Cerebellar cortex (tissue), 1 donor: ENCODE data around the gene IL16.
"Not testable (repeated sequence)": the region's sequence is repeated elsewhere in the genome, so short reads cannot be mapped to it uniquely, and the experiment has no call there.

ENCODE experiments used
- DNase-seq: peaks from one replicate; pipeline ENCODE4 v3.0.0-alpha.2; 2015; ENCODE audit warnings: low spot score

IL16 gene

GRCh38 chr15:81338170-81339007 is 141.7 kb downstream of the IL16 start:
- no peak for DNase-seq

GRCh38 chr15:81339321-81339720 is 142.6 kb downstream of the IL16 start:
- no peak for DNase-seq

- no peak for DNase-seq
Observed at GRCh38 chr15:81339851-81340250, 143.2 kb downstream of the IL16 start.

GRCh38 chr15:81341351-81341750 is 144.7 kb downstream of the IL16 start:
- DNase-seq: no peak

GRCh38 chr15:81343371-81343770 is 146.7 kb downstream of the IL16 start:
- no peak for DNase-seq

- DNase-seq: no peak
Observed at GRCh38 chr15:81346611-81347010, 149.9 kb downstream of the IL16 start.

- no peak for DNase-seq
Observed at GRCh38 chr15:81347910-81348309, 151.2 kb downstream of the IL16 start.

- DNase-seq: not testable (repeated sequence)
Observed at GRCh38 chr15:81348691-81349090, 152.0 kb downstream of the IL16 start.

- DNase-seq: no peak
Observed at GRCh38 chr15:81349271-81349670, 152.6 kb downstream of the IL16 start.

- peak; percentile 94 for DNase-seq
Observed at GRCh38 chr15:81351651-81352050, 155.0 kb downstream of the IL16 start.

GRCh38 chr15:81356252-81356651 is 159.6 kb downstream of the IL16 start:
- no peak for DNase-seq

GRCh38 chr15:81357180-81357686 is 160.6 kb downstream of the IL16 start:
- no peak for DNase-seq

GRCh38 chr15:81358248-81358647 is 161.6 kb downstream of the IL16 start:
- no peak for DNase-seq

GRCh38 chr15:81360491-81360890 is 163.8 kb downstream of the IL16 start:
- no peak for DNase-seq

GRCh38 chr15:81361891-81362290 is 165.2 kb downstream of the IL16 start:
- DNase-seq: no peak

GRCh38 chr15:81362790-81363189 is 166.1 kb downstream of the IL16 start:
- DNase-seq: no peak

GRCh38 chr15:81363276-81363675 is 166.6 kb downstream of the IL16 start:
- DNase-seq: no peak
